ENCODE data around the gene AKR1D1.
"Not testable (repeated sequence)": the region's sequence is repeated elsewhere in the genome, so short reads cannot be mapped to it uniquely, and the experiment has no call there.

AKR1D1 gene

GRCh38 chr7:138076196-138076595, at the start of gene AKR1D1:
TSS of gene AKR1D1 (plus strand) at chr7:138076459. CDS start at chr7:138076519, 60 bp downstream.
- no peak for DNase-seq

DNA sequence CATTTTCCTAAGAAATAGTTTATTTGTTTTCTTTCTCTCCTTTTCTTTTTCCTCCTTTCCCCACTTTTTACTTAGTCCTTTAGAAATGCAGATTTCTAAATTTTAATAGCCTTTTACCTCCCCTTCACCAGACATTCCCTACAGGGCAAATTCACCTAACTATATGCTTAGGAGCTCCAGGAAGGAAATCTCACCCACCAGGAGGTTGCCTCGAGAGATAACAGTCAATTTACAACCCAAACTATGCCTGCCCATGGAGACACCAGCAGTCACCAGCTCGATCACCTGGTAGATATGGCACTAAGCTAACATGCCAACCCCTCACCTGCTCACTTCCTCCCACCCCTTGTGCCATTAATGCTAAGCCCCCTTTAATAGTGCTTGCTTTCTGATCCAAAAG, 49.2 kb upstream of the AKR1D1 start:
- DNase-seq: no peak

DNA sequence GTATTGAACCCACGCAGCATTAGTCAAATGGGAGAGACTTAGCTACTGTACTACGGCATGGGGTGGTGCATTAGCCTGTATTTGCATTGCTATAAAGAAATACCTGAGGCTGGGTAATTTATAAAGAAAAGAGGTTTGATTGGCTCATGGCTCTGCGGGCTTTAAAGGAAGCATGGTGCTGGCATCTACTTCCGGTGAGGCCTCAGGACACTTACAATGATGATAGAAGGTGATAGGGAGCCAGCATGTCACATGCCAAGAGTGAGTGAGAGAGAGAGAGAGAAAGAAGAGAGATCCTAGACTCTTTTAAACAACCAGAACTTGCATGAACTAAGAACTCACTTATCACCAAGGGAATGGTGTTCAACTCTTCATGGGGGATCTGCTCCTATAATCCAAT, 47.1 kb upstream of the AKR1D1 start:
- DNase-seq: no peak

DNA sequence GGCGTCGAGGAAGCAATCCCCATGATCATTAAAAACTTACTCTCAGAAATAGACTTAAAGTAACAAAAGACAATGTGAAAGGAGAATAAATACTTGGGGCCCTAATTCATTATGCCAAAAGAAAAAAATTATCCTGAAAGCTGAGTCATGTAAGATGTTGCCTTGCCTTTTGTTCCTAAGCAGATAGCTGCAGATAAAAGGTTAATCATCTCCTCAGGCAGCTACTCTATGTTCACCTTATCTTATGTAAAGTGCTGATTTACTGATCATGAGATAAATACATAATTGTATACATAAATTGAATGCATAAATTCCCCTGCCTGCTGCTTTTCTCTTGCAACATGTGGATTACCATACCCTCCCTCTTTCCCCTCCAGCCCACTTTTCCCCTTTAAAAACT, 46.3 kb upstream of the AKR1D1 start:
- DNase-seq: no peak

DNA sequence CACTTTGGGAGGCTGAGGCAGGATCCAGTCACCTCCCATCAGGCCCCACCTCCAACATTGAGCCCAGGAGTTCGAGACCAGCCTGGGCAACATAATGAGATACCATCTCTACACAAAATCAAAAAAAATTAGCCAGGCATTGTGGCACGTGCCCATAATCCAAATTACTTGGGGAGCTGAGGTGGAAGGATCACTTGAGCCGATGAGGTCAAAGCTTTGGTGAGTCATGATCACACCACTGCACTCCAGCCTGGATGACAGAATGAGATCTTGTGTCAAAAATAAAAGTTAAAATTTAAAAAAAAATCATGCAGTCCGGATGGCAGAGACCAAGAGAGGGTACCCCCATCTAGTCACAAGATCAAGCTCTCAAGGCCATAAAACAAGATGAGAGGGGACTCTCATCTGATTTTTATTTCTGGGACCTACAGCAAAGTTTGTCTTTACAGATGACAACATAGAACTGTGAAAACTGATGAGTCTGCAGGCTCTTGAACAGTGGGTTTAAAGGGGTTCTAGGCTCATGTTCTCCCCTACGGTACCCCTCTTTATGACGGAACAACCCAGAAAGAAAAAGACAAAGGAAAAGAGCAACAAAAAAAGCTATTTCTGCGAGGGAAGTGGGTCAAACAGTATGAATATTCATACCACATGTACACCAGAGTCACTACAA, 45.4 kb upstream of the AKR1D1 start:
- no peak for DNase-seq

DNA sequence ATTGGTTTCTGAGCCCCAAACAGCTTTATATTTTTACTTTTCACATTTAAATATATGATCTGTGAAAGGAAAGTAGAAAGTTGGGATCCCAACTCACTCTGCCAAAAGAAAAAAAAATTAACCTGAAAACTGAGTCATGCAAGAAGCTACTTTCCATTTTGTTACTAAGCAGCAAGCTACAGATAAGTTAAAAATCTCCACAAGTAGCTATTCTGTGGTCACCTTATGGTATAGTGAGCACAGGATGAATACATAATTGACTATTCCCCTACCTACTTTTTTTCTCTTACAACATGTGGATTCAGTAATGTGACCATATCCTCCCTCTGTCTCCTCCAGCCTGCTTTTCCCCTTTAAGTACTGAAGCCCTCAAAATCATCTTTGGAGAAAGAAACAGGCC, 44.1 kb upstream of the AKR1D1 start:
- no peak for DNase-seq

DNA sequence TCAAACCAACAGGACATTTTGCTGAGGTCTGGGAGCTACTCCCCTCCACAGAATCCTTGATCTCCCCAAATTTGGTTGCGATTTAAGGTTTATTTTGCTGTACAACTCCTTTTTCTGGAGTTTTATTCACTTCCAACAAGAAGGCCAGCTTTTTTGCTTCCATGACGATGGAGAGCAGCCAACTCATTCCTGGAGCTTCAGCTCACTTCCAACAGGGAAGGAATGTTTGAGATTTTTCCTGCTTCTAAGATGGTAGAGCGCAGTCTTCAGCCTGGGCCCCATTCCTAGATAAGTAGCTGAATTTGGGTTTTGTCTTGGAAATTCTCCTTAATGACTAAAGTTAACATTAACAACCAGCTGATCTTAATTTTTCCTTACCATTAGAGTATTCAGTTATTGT, 43.5 kb upstream of the AKR1D1 start:
- DNase-seq: no peak

DNA sequence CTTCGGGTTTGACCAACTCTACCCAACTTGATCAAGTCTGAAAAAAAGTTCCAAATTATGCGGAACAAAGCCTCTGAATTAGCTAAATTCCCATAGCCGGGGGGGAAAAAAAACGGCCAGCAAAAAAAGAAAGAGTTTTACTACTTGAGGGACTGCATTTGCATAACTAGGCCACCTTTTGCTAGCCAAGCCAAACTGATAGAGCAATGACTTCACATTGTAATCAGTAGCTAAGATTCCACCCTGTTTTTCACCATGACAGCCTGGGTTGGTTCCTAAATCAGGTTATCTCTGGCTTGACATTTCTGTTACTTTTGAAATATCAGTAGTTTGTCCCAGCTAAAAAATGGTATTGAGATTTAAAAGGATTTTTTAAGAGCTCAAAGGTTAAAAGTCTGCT, 43.0 kb upstream of the AKR1D1 start:
- DNase-seq: no peak

GRCh38 chr7:138036135-138036534, 40.1 kb upstream of the AKR1D1 start:
- no peak for DNase-seq

DNA sequence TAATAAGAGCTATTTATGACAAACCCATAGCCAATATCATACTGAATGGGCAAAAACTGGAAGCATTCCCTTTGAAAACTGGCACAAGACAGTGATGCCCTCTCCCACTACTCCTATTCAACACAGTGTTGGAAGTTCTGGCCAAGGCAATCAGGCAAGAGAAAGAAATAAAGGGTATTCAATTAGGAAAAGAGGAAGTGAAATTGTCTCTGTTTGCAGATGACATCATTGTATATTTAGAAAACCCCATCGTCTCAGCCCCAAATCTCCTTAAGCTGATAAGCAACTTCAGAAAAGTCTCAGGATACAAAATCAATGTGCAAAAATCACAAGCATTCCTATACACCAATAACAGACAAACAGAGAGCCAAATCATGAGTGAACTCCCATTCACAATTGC, 36.2 kb upstream of the AKR1D1 start:
- DNase-seq: not testable (repeated sequence)

GRCh38 chr7:138044897-138045296, 31.4 kb upstream of the AKR1D1 start:
- no peak for DNase-seq

- DNase-seq: no peak
Measured at GRCh38 chr7:138047907-138048306, 28.4 kb upstream of the AKR1D1 start.

- no peak for DNase-seq
Measured at GRCh38 chr7:138049505-138050116, 26.6 kb upstream of the AKR1D1 start.

GRCh38 chr7:138051712-138052247, 24.5 kb upstream of the AKR1D1 start:
- not testable (repeated sequence) for DNase-seq

DNA sequence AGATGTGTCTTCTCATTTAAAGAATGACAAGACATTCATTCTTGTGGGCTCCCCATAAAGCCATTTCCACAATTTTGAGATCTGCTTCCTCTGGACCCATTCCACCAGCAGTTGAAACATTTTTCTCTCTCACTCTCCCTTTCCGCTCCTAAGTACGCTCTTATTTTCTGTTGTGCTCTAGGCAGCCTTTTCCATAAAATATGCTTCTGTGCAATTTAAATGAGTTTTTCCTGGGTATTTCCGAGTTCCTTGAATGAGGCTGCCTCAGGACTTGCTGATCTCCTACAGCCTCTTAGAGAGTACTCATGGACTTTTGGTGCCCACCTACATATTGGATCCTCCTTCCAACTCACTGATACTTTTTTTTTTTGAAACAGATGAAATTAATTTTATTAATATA, 23.6 kb upstream of the AKR1D1 start:
- no peak for DNase-seq

DNA sequence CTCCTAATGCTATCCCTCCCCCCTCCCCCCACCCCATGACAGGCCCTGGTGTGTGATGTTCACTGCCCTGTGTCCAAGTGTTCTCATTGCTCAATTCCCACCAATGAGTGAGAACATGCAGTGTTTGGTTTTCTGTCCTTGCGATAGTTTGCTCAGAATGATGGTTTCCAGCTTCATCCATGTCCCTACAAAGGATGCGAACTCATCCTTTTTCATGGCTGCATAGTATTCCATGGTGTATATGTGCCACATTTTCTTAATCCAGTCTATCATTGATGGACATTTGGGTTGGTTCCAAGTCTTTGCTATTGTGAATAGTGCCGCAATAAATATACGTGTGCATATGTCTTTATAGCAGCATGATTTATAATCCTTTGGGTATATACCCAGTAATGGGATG, 20.6 kb upstream of the AKR1D1 start:
- DNase-seq: not testable (repeated sequence)

DNA sequence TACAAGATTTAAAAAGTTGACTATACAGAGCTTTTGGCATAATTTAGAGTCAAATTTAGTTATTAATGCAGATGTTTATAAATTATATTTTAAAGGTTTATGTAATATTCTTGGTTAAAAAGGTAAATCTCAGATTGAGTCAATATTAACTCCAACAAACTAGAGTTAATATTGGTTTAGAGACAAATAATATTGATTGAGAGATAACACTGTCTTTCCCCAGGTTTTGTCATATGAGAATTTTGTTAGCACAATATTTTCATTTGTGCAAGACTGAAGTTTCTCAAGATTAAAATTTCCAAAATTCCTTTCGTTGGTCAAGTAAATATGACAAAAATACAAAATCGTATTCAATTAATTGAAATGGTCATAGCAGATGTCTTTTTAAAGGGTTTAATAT, 12.9 kb upstream of the AKR1D1 start:
- DNase-seq: no peak

- DNase-seq: no peak
Measured at GRCh38 chr7:138064856-138065357, 11.4 kb upstream of the AKR1D1 start.

- no peak for DNase-seq
Measured at GRCh38 chr7:138065827-138066226, 10.4 kb upstream of the AKR1D1 start.

DNA sequence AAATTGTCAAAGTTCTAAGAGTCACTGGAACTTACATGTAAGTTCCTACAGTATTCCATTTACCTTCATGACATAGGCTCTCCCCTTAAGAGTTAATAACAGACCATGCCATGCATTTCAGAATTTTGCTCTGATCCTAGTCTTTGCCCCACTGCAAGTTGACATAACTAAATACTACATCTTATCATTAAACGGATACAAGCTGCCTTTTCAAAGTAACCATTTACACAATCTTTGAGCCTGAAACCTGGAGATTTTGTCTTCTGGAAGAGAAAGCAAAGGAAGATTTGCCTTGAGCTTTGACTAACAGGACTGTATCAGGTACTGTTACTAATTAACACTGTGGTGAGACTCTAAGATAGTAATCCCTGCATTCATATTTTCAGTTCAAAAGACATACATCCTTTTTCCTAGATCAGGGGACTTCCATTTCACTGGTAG, 9.3 kb upstream of the AKR1D1 start:
- no peak for DNase-seq

DNA sequence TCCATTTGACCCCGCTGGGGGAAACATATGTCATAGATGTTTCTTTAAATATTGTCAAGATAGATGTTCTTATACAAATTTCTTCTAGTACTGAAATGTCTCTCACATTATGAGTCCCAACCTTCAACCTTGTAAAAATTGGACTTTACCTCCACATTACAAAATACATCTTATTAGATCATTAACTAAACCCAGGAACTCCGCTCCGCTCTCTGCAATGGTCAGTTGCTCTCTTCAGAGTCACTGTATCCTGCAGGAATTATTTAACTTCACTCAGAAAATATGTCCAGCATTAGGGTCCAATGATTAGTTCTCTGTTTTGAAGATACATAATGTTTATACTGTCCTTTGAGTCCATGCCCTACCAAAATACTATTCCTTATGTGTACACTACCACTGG, 8.5 kb upstream of the AKR1D1 start:
- no peak for DNase-seq

GRCh38 chr7:138070908-138071307, 5.4 kb upstream of the AKR1D1 start:
- no peak for DNase-seq

GRCh38 chr7:138072726-138073125, 3.5 kb upstream of the AKR1D1 start:
- DNase-seq: no peak

GRCh38 chr7:138074121-138074520, 2.1 kb upstream of the AKR1D1 start:
- no peak for DNase-seq
